Measurements from ENCODE around the gene ADPRHL1.
A peak's percentile ranks its signal among the peaks of the same experiment; 100 is the strongest.

Gene ADPRHL1

GRCh38 chr13:113461022-113461751 lies 7.9 kb upstream of the ADPRHL1 start:
- TF ChIP-seq CTCF (IDR thresholded peaks at IDR 0.05; ENCODE audit: control insufficient read depth, extremely low read depth, insufficient read depth) = no peak
- H3K4me3 ChIP-seq (ENCODE audit: low read depth, low read length) = no peak overlapping the region
- no peak for DNase-seq (ENCODE audit: low read depth)

GRCh38 chr13:113460599-113460998 lies 7.3 kb upstream of the ADPRHL1 start:
- no peak for TF ChIP-seq CTCF (IDR thresholded peaks at IDR 0.05; ENCODE audit: control insufficient read depth, extremely low read depth, insufficient read depth)
- DNase-seq (ENCODE audit: low read depth) = no peak
- no peak overlapping the region for H3K4me3 ChIP-seq (ENCODE audit: low read depth, low read length)

- H3K4me3 ChIP-seq (ENCODE audit: low read depth, low read length) = no peak overlapping the region
- no peak for DNase-seq (ENCODE audit: low read depth)
- no peak for TF ChIP-seq CTCF (IDR thresholded peaks at IDR 0.05; ENCODE audit: control insufficient read depth, extremely low read depth, insufficient read depth)
Measured at GRCh38 chr13:113460064-113460555, 6.8 kb upstream of the ADPRHL1 start.

GRCh38 chr13:113458253-113459065 lies 5.2 kb upstream of the ADPRHL1 start:
- no peak for DNase-seq (ENCODE audit: low read depth)
- 0 out of 2 replicates have a peak, but pooled peaks have one; percentile 9 for TF ChIP-seq CTCF (IDR thresholded peaks at IDR 0.05; ENCODE audit: control insufficient read depth, extremely low read depth, insufficient read depth)
- H3K4me3 ChIP-seq (ENCODE audit: low read depth, low read length) = no peak overlapping the region

GRCh38 chr13:113457510-113457909 lies 4.2 kb upstream of the ADPRHL1 start:
- no peak for DNase-seq (ENCODE audit: low read depth)
- H3K4me3 ChIP-seq (ENCODE audit: low read depth, low read length) = no peak overlapping the region
- no peak for TF ChIP-seq CTCF (IDR thresholded peaks at IDR 0.05; ENCODE audit: control insufficient read depth, extremely low read depth, insufficient read depth)

GRCh38 chr13:113456116-113456702 lies 2.9 kb upstream of the ADPRHL1 start:
- no peak for DNase-seq (ENCODE audit: low read depth)
- no peak for TF ChIP-seq CTCF (IDR thresholded peaks at IDR 0.05; ENCODE audit: control insufficient read depth, extremely low read depth, insufficient read depth)
- H3K4me3 ChIP-seq (ENCODE audit: low read depth, low read length) = no peak overlapping the region

Measured in LNCaP clone FGC (cell line).